ENCODE measurements around the gene WNT9A. TPM values are rescaled to one million over a fixed set of nuclear protein-coding genes. Genes with fewer than 3 reads are reported as not detected.

WNT9A gene
- total RNA-seq, 2 donors from 2014 or later: 1.2 to 1.7 TPM

- no peak for TF ChIP-seq CTCF (conservative IDR thresholded peaks at IDR 0.05)
- peak overlapping the region; percentile 81 for H3K4me3 ChIP-seq (ENCODE audit: low read length)
- no peaks in the 10 kb centered on the region for H3K9me3 ChIP-seq (ENCODE audit: control insufficient read depth, low read length)
- no peaks in the 10 kb centered on the region for H3K4me1 ChIP-seq (ENCODE audit: control insufficient read depth, insufficient read depth, low read length)
- Mint-ChIP-seq H3K27me3 (ENCODE audit: insufficient read depth) (peaks cover 40% of the 10 kb centered on the region), H3K4me3 (peak overlapping the region; percentile 69), H3K9me3 (no peaks in the 10 kb centered on the region), H3K36me3 (ENCODE audit: low read depth) (no peaks in the 10 kb centered on the region), H3K27ac (peak overlapping the region; percentile 77), H3K4me1 (peaks cover 5% of the 10 kb centered on the region)
- no peaks in the 10 kb centered on the region for H3K36me3 ChIP-seq (ENCODE audit: control insufficient read depth, insufficient read depth, low read length)
- peak overlapping the region; percentile 41 for H3K9ac ChIP-seq (ENCODE audit: extremely low read depth, low read length, poor library complexity, severe bottlenecking)
- 0% methylated on average over 15 to 36 of the region's 36 CpGs for WGBS, 2 experiments (ENCODE audit: insufficient coverage in 1 of 2, insufficient read length in 1 of 2)
- DNase-seq: no peak
- peaks cover 24% of the 10 kb centered on the region for H3K27me3 ChIP-seq (ENCODE audit: control insufficient read depth, insufficient read depth, low read length, poor library complexity, severe bottlenecking)
- no peak overlapping the region for H3K27ac ChIP-seq (ENCODE audit: low read depth, low read length)
Observed at GRCh38 chr1:227947386-227947675, 401 bp downstream of the WNT9A start.

- H3K27ac ChIP-seq (ENCODE audit: low read depth, low read length): no peak overlapping the region
Observed at GRCh38 chr1:227946624-227947385, 927 bp downstream of the WNT9A start.

GRCh38 chr1:227945891-227946623, 1.7 kb downstream of the WNT9A start:
- Mint-ChIP-seq H3K4me3 (peak overlapping the region; percentile 69), H3K27me3 (ENCODE audit: insufficient read depth) (peaks cover 30% of the 10 kb centered on the region), H3K27ac (no peak overlapping the region), H3K9me3 (no peaks in the 10 kb centered on the region), H3K4me1 (peaks cover 5% of the 10 kb centered on the region), H3K36me3 (ENCODE audit: low read depth) (no peaks in the 10 kb centered on the region)
- Histone ChIP-seq H3K4me3 (ENCODE audit: low read length) (no peak overlapping the region), H3K27ac (ENCODE audit: low read depth, low read length) (no peak overlapping the region), H3K4me1 (ENCODE audit: control insufficient read depth, insufficient read depth, low read length) (no peaks in the 10 kb centered on the region), H3K9me3 (ENCODE audit: control insufficient read depth, low read length) (no peaks in the 10 kb centered on the region), H3K27me3 (ENCODE audit: control insufficient read depth, insufficient read depth, low read length, poor library complexity, severe bottlenecking) (peaks cover 24% of the 10 kb centered on the region), H3K36me3 (ENCODE audit: control insufficient read depth, insufficient read depth, low read length) (no peaks in the 10 kb centered on the region), H3K9ac (ENCODE audit: extremely low read depth, low read length, poor library complexity, severe bottlenecking) (no peak overlapping the region)
- peak; percentile 71 for DNase-seq
- WGBS, 2 experiments (ENCODE audit: insufficient coverage in 1 of 2, insufficient read length in 1 of 2): 59 to 63% methylated on average over 14 to 19 of the region's 19 CpGs
- no peak for TF ChIP-seq CTCF (conservative IDR thresholded peaks at IDR 0.05)

More at GRCh38 chr1:227946624-227947385, 927 bp downstream of the WNT9A start:
- Mint-ChIP-seq H3K4me1 (peaks cover 5% of the 10 kb centered on the region), H3K9me3 (no peaks in the 10 kb centered on the region), H3K4me3 (peak overlapping the region; percentile 69), H3K36me3 (ENCODE audit: low read depth) (no peaks in the 10 kb centered on the region), H3K27me3 (ENCODE audit: insufficient read depth) (peaks cover 35% of the 10 kb centered on the region), H3K27ac (peak overlapping the region; percentile 77)
- 1 to 10% methylated on average over 2 to 58 of the region's 61 CpGs for WGBS, 2 experiments (ENCODE audit: insufficient coverage in 1 of 2, insufficient read length in 1 of 2)
- Histone ChIP-seq H3K27me3 (ENCODE audit: control insufficient read depth, insufficient read depth, low read length, poor library complexity, severe bottlenecking) (peaks cover 24% of the 10 kb centered on the region), H3K36me3 (ENCODE audit: control insufficient read depth, insufficient read depth, low read length) (no peaks in the 10 kb centered on the region), H3K4me1 (ENCODE audit: control insufficient read depth, insufficient read depth, low read length) (no peaks in the 10 kb centered on the region), H3K9me3 (ENCODE audit: control insufficient read depth, low read length) (no peaks in the 10 kb centered on the region), H3K9ac (ENCODE audit: extremely low read depth, low read length, poor library complexity, severe bottlenecking) (peak overlapping the region; percentile 41), H3K4me3 (ENCODE audit: low read length) (peak overlapping the region; percentile 81)
- peak; percentile 95 for TF ChIP-seq CTCF (conservative IDR thresholded peaks at IDR 0.05)
- peak; percentile 95 for DNase-seq

All from endodermal cell (in vitro differentiated cells).